Measurements from ENCODE around the gene SMOC1.
"Not testable (repeated sequence)": the region's sequence is repeated elsewhere in the genome, so short reads cannot be mapped to it uniquely, and the experiment has no call there.

The SMOC1 gene

DNA sequence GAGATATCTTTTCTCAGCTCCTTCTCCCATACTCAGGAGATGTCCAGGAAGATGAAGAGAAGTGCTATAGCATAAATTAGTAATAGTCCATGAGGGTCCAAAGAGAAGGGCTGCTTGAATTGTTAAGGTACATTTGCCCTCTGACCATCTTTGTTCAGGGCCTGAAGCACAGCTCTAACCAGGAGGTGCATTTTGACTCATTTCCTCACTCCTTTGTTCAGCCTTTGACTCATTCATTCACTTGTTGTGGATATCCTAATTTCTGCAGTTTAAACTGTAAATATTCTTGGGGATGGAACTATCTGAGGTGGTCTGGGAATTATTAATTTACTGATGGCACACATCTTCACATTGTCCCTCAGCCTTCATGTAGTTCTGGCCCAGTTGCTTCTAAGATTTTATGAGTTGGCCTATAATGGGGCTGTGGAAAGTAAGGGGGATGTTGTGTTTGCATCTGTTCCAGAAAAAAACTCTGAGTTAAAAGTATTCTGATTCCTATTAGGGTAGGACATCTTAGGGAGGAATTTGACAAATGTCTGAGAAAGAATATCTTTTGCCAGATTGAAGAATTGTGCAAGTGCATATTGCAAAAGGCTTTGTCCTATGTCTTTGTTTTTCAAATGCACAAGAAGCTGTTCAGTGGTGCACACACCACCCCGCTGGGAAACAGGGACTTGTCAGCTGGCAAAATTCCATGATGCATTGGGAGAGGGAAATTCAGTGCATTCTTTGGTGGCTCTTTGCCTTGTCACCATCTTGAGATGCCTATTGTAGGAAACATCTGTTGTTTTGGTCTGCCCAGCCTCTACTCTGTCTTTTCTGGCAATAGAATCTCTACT is 22.1 kb downstream of the SMOC1 start:
- DNase-seq = no peak

GRCh38 chr14:69903046-69903445 is 23.8 kb downstream of the SMOC1 start:
- DNase-seq = not testable (repeated sequence)

GRCh38 chr14:69904246-69904645 is 25.0 kb downstream of the SMOC1 start:
- DNase-seq = no peak

DNA sequence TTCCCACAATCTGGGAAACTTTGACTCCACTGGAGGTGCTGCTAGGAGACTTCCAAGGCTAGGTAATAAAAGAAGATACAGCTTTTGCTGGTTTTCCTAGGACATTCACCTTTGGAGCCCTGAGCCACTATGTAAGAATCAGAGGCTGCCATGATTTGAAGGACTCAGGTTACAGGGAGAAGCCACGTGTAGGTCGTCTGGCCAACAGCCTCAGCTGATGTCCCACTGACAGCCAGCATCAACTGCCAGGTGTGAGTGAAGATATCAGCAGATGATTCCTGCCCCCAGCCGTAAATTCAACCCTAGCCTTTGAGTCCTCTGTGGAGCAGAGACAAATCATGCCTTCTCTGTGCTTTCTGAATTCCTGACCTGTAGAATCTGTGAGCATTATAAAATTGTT is 27.0 kb downstream of the SMOC1 start:
- DNase-seq = no peak

DNA sequence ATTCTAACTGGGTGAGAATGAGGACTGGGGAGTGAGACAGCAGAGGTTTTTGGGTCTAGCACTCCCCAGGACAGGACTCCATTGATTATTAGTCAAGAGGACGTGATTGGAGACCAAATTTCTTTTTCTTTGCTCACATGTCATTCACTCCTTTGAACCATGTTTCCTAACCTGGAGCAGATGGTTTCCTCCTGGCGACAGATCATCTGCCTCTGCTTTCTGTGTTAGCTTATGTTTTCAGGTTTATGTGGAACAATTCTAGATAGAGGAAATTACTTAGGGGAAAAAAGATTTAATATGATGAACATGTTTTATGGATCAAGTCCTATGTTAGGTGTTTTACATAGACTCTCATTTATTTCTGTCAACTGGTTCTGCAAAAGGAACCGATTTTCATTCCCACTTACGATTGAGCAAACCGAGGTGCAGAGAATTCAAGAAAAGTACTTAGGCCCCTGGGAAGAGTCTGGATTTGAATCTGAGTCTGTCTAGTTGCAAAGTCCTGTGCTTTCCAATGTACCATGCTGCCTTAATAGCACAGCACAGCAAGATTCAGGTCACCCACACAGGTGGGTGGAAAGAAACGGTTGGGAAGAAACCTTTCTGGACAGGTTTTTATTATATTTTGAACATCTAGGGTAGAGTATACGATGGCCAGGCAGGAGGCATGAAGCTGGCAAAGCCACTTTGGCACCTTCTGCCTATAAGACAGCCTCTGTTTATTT is 30.8 kb downstream of the SMOC1 start:
- DNase-seq = no peak

GRCh38 chr14:69910871-69911270 is 31.7 kb downstream of the SMOC1 start:
- DNase-seq = no peak

- DNase-seq = no peak
Measured at GRCh38 chr14:69913686-69914085, 34.5 kb downstream of the SMOC1 start.

- DNase-seq = no peak
Measured at GRCh38 chr14:69916396-69916795, 37.2 kb downstream of the SMOC1 start.

- DNase-seq = no peak
Measured at GRCh38 chr14:69917287-69917686, 38.1 kb downstream of the SMOC1 start.

DNA sequence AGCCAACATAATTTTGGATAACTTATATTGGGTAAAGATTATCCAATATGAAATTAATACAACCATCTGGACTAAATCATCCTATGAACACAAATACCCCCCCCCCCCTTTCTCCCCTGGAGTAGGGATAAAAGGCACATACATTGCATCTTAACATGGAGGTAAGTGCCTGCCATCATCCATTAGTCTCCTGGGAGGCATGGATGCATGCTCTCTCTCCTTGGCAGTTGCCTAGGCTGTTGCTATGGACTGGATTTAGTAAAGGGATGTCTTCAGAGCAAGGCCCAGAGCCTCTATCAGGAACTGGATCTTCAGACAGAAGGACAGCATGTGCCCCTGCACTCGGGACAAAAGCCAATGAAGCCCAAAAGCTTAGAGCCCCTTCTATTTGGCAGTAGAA is 40.6 kb downstream of the SMOC1 start:
- DNase-seq = no peak

GRCh38 chr14:69921052-69921451 is 41.8 kb downstream of the SMOC1 start:
- DNase-seq = no peak

DNA sequence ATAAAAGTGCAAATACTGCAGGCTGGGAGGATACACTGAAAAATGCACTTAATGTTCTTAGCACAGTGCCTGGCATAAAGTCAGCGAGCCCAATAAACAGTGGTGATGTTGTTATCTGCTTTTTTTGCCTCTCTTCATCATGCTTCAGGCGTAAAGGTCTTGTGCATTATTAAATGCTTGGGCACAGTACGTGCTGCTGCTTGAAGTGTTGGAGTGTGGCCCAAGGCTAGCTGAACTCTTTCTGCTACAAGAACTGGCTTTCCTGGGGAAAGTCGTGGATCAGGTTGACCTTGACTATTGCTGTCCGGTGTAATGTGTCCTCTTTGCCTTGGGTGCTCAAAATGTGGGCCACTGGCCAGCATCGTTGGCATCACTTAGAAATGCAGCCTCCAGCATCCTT is 43.0 kb downstream of the SMOC1 start:
- no peak for DNase-seq

- DNase-seq = no peak
Measured at GRCh38 chr14:69924201-69924600, 45.0 kb downstream of the SMOC1 start.

DNA sequence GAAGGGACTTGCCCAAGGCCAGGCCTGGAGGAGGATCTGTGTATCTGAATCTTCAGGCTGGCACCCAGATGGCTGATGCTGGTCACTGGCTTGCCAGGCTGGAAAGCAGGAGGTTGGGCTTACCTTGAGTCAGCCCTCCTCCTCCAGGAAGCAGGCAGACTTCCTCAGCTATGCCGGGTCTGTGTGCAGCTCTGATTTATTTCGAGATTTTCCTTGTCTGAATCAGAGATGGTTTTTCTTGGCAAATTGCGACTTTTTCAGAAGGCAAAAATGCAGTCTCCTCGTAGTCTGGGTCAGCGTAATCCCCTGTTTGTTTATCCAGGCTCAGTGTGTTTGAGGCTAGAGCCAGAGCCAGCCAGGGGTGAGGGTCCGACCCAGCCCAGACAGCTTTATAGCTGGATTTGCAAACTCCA is 48.9 kb downstream of the SMOC1 start:
- DNase-seq = no peak

- DNase-seq = no peak
Measured at GRCh38 chr14:69930780-69931379, 51.7 kb downstream of the SMOC1 start.

DNA sequence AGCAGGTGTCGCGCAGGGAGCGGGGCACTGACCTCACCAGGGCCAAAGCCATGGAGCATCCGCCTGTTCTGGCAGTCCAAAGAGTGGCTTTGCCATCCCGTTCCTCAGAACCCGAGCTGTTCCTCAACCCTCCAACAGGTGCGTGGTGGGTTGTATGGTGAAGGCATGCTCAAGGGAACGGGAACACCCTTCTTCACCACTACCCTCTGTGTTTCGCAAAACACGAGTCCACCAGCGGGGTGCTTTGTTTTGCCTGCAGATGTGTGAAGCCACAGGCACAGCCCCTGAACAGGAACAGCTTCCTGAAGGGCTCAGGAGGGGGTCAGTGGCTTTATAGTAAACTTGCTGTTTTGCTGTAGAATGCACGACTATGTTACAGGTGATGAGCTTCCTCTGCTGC is 52.7 kb downstream of the SMOC1 start:
- no peak for DNase-seq

DNA sequence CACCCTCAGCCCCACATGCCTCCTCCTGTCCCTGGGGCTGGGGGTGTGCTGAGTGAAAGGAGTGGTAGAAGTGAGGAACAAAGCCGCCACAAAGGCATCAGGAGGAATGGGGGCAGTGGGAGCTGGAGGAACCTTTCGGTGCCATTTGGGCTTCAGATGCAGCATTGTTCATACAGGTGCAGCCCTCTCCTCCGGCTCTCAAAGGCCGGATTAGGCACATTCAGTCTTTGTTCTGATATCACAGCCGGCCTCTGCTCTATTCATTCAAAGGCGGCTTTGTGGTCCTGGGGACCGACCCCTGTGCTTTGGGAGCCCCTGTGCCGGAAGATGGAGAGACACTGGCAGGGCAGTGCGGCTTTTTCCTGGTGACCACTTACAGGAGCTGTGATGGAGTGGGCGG is 53.2 kb downstream of the SMOC1 start:
- DNase-seq = no peak

- DNase-seq = no peak
Measured at GRCh38 chr14:69933623-69934275, 54.5 kb downstream of the SMOC1 start.

- no peak for DNase-seq
Measured at GRCh38 chr14:69937367-69938081, 58.3 kb downstream of the SMOC1 start.

- DNase-seq = no peak
Measured at GRCh38 chr14:69938751-69939150, 59.5 kb downstream of the SMOC1 start.

DNA sequence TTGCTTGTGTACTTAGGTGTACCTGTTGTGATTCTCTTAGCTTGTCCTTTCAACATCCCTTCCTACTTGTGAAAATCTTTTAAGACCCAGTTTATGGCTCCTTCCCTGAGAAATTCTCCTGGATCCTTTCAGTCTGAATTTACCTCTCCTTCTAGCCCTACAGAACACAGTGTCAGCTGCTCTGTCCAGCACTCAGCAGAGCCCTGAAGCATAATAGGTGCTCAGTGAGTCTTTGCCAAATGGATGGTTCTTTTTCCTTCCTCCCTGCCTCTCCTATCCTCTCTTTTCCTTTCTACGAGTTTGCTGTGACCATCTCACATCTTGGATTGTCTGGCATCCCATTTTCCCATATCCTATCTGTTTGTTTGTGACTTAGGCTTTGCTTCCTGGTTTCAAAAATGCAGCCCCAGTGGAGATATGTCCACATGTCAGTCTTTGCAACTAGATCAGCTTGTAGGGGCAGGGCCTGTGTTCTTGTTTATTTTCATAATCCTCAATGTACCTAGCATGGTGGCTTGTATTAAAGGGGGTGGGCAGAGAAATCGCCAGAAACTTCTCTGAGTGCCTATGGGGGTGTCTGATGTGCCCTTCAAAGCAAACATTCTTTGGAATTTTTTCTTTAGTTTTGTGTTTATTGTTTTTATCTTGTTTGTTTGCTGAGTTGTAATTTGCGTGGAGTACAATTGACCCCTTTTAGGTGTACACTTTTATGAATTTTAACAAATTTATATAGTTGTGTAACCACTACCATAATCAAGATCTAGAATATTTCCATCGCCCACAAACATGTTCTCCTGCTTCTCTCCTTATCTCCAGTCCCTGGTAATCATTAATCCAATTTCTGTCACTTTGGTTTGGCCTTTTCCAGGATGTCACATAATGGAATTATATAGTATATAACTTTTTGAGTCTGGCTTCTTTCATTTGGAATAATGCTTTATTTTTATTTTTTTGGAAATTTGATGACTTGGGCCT is 62.8 kb downstream of the SMOC1 start:
- DNase-seq = no peak

Data from T-helper 1 cell (primary cell).